Spinal cord (tissue), 10 donors: ENCODE results near the gene VANGL1. TPM values are rescaled to one million over a fixed set of nuclear protein-coding genes. Genes with fewer than 3 reads are reported as not detected.
A peak's percentile ranks its signal among the peaks of the same experiment; 100 is the strongest.

ENCODE experiments used
- DNase-seq, 6 donors: peaks; one replicate each; pipeline versions ENCODE4 v3.0.0 to v3.0.0-alpha.2; 2013 to 2015; ENCODE audit warnings: low spot score in 6 of 6, low read depth in 4 of 6
- H3K27ac ChIP-seq: one replicate; pipeline ENCODE4 v1.5.1; 2013; ENCODE audit warnings: low read depth, low read length, control low read depth
- H3K27me3 ChIP-seq: one replicate; pipeline ENCODE4 v1.6.1; 2013; ENCODE audit warnings: low read length; ENCODE audit not compliant: control insufficient read depth, insufficient read depth
- H3K36me3 ChIP-seq: one replicate; pipeline ENCODE4 v1.6.1; 2013; ENCODE audit warnings: low read length; ENCODE audit not compliant: control insufficient read depth, insufficient read depth
- H3K4me1 ChIP-seq: one replicate; pipeline ENCODE4 v1.6.1; 2013; ENCODE audit warnings: low read length; ENCODE audit not compliant: control insufficient read depth, insufficient read depth
- H3K4me3 ChIP-seq: one replicate; pipeline ENCODE4 v1.5.1; 2013; ENCODE audit warnings: low read depth, low read length, control low read depth
- H3K9me3 ChIP-seq: one replicate; pipeline ENCODE4 v1.6.1; 2013; ENCODE audit warnings: low read length; ENCODE audit not compliant: control insufficient read depth, insufficient read depth
- WGBS: methylation state at CpG from one replicate; pipeline ENCODE4 v1.1.5; 2013; ENCODE audit warnings: missing lambda C conversion rate; ENCODE audit not compliant: insufficient coverage; 5-methylcytosine and 5-hydroxymethylcytosine counted together
- polyA plus RNA-seq, 2 donors: library from polyadenylated mRNA; unstranded; fragments of 120-200 nt; gene quantifications; one replicate each; pipeline ENCODE4 v1.2.1, GENCODE V29; 2013; ENCODE audit not compliant: insufficient read length in 2 of 2
- total RNA-seq, 2 donors: library from RNA; depleted of rRNA in 1 of 2; stranded (reverse); fragments of 120-200 nt in 1 of 2; fragments of >200 nt in 1 of 2; gene quantifications; one replicate each; pipeline versions ENCODE4 v1.2.3 to v1.2.4, GENCODE V29; 2013 to 2014
- donor health status: healthy.

The VANGL1 gene
- total and polyA plus RNA-seq, 4 donors, result 8.0 to 10.2 (median 8.4) TPM

GRCh38 chr1:115642168-115643072 lies 650 bp downstream of the VANGL1 start:
- under 1% methylated on average over 74 of the region's 78 CpGs for WGBS
- H3K9me3 ChIP-seq, result no peaks in the 10 kb centered on the region
- H3K4me3 ChIP-seq, result peak overlapping the region; percentile 71
- no peaks in the 10 kb centered on the region for H3K27me3 ChIP-seq
- peak overlapping the region; percentile 35 for H3K27ac ChIP-seq
- DNase-seq, result peak in 4 of 6 donors; percentile 17 to 63 (median 40)
- H3K36me3 ChIP-seq, result no peaks in the 10 kb centered on the region
- peaks cover 3% of the 10 kb centered on the region for H3K4me1 ChIP-seq

- Histone ChIP-seq H3K4me1 (peaks cover 3% of the 10 kb centered on the region), H3K36me3 (no peaks in the 10 kb centered on the region), H3K27me3 (no peaks in the 10 kb centered on the region), H3K27ac (no peak overlapping the region), H3K9me3 (no peaks in the 10 kb centered on the region), H3K4me3 (peak overlapping the region; percentile 71)
- DNase-seq, result no peak
- WGBS, result no CpG with 5 or more reads among the region's 4 CpGs
These were observed 1.5 kb downstream of the VANGL1 start for GRCh38 chr1:115643225-115643624.

- no peak for DNase-seq
- Histone ChIP-seq H3K9me3 (no peaks in the 10 kb centered on the region), H3K36me3 (no peaks in the 10 kb centered on the region), H3K27ac (no peak overlapping the region), H3K27me3 (no peaks in the 10 kb centered on the region), H3K4me3 (no peak overlapping the region), H3K4me1 (peaks cover 3% of the 10 kb centered on the region)
- WGBS, result no CpG with 5 or more reads among the region's 1 CpG
These were observed 1.9 kb downstream of the VANGL1 start for GRCh38 chr1:115643666-115644065.

GRCh38 chr1:115644109-115644508 lies 2.3 kb downstream of the VANGL1 start:
- WGBS, result 100% methylated on average over 1 of the region's 3 CpGs
- DNase-seq, result no peak
- H3K4me1 ChIP-seq, result peaks cover 3% of the 10 kb centered on the region
- no peaks in the 10 kb centered on the region for H3K36me3 ChIP-seq
- no peak overlapping the region for H3K27ac ChIP-seq
- no peak overlapping the region for H3K4me3 ChIP-seq
- no peaks in the 10 kb centered on the region for H3K9me3 ChIP-seq
- no peaks in the 10 kb centered on the region for H3K27me3 ChIP-seq

GRCh38 chr1:115647047-115647446 lies 5.3 kb downstream of the VANGL1 start:
- H3K27ac ChIP-seq, result no peak overlapping the region
- no peaks in the 10 kb centered on the region for H3K9me3 ChIP-seq
- H3K4me3 ChIP-seq, result no peak overlapping the region
- DNase-seq, result no peak
- WGBS, result 63% methylated on average over 2 of the region's 2 CpGs
- H3K27me3 ChIP-seq, result no peaks in the 10 kb centered on the region
- H3K4me1 ChIP-seq, result peaks cover 4% of the 10 kb centered on the region
- no peaks in the 10 kb centered on the region for H3K36me3 ChIP-seq

GRCh38 chr1:115647507-115647906 lies 5.7 kb downstream of the VANGL1 start:
- Histone ChIP-seq H3K4me1 (peaks cover 4% of the 10 kb centered on the region), H3K9me3 (no peaks in the 10 kb centered on the region), H3K4me3 (no peak overlapping the region), H3K36me3 (no peaks in the 10 kb centered on the region), H3K27ac (no peak overlapping the region), H3K27me3 (no peaks in the 10 kb centered on the region)
- DNase-seq, result no peak
- WGBS, result 93% methylated on average over 1 of the region's 2 CpGs

GRCh38 chr1:115647919-115648650 lies 6.3 kb downstream of the VANGL1 start:
- no peaks in the 10 kb centered on the region for H3K36me3 ChIP-seq
- H3K4me3 ChIP-seq, result no peak overlapping the region
- H3K9me3 ChIP-seq, result no peaks in the 10 kb centered on the region
- 73% methylated on average over 3 of the region's 3 CpGs for WGBS
- no peaks in the 10 kb centered on the region for H3K27me3 ChIP-seq
- no peak overlapping the region for H3K27ac ChIP-seq
- H3K4me1 ChIP-seq, result peaks cover 4% of the 10 kb centered on the region
- peak in 1 of 6 donors; percentile 15 for DNase-seq

GRCh38 chr1:115648717-115649691 lies 7.2 kb downstream of the VANGL1 start:
- DNase-seq, result no peak
- Histone ChIP-seq H3K36me3 (no peaks in the 10 kb centered on the region), H3K4me3 (no peak overlapping the region), H3K9me3 (no peaks in the 10 kb centered on the region), H3K4me1 (peaks cover 4% of the 10 kb centered on the region), H3K27me3 (no peaks in the 10 kb centered on the region), H3K27ac (no peak overlapping the region)
- 69% methylated on average over 12 of the region's 13 CpGs for WGBS

- H3K4me3 ChIP-seq, result no peak overlapping the region
- no peak overlapping the region for H3K27ac ChIP-seq
- DNase-seq, result peak in 2 of 6 donors; percentile 9 to 43
- no peaks in the 10 kb centered on the region for H3K27me3 ChIP-seq
- no peaks in the 10 kb centered on the region for H3K36me3 ChIP-seq
- H3K9me3 ChIP-seq, result no peaks in the 10 kb centered on the region
- WGBS, result 45% methylated on average over 1 of the region's 3 CpGs
- H3K4me1 ChIP-seq, result peaks cover 11% of the 10 kb centered on the region
These were observed 8.2 kb downstream of the VANGL1 start for GRCh38 chr1:115649964-115650363.
